Left renal cortex interstitium (tissue), 4 donors: ENCODE data around the gene TCN2. TPM values are rescaled to one million over a fixed set of nuclear protein-coding genes. Genes with fewer than 3 reads are reported as not detected.
"Not testable (repeated sequence)": the region's sequence is repeated elsewhere in the genome, so short reads cannot be mapped to it uniquely, and the experiment has no call there.

Experiments used
- DNase-seq, 4 donors: peaks; one replicate each; pipeline ENCODE4 v3.0.0-alpha.2; 2013; ENCODE audit warnings: low read depth in 4 of 4, low spot score in 2 of 4, missing footprints in 1 of 4
- polyA plus RNA-seq, 4 donors: library from polyadenylated mRNA; unstranded; fragments of 120-200 nt; gene quantifications; one replicate each; pipeline ENCODE4 v1.2.1, GENCODE V29; 2013; ENCODE audit not compliant: insufficient read length in 4 of 4

Gene TCN2
- polyA plus RNA-seq, 4 donors = 49.0 to 62.2 (median 56.9) TPM

DNA sequence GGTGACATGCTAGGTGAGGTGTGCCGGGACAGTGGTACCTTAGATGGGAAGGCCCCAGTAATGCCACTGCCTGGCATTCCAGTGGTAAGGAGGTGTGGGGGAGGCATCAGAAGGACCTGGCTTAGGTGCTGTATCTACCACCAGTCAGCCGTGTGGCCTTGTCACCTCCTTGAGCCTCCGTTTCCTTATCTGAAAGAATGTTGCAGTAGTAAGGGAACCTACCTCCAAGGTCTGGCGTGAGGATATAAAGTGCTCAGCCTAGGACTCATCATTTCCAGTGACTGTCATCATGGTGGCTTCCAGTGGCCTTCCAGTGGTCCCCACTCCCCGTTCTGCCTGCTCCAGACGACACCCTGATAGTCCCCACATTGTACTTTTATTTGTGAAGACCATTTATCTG lies 67.5 kb downstream of the TCN2 start:
- DNase-seq = no peak

DNA sequence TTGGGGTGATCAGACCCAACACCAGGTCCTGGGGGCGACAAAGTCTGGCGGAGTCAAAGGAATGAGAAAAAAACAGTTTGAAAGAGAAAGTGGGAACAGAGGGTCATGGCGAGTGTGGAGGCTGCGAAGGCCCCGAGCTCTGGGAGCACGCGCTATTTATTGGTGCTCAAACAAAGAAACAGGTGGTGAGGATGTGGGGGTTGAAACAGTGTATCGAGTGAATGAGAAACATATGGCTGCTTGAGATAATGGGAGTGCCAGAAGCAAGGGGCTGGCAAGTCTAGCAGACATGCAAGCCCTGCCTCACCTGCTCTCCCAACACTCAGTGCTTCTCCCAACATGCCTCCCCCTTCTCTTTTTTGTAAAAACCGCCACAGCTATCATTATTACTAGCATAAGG lies 68.5 kb downstream of the TCN2 start:
- DNase-seq = no peak

DNA sequence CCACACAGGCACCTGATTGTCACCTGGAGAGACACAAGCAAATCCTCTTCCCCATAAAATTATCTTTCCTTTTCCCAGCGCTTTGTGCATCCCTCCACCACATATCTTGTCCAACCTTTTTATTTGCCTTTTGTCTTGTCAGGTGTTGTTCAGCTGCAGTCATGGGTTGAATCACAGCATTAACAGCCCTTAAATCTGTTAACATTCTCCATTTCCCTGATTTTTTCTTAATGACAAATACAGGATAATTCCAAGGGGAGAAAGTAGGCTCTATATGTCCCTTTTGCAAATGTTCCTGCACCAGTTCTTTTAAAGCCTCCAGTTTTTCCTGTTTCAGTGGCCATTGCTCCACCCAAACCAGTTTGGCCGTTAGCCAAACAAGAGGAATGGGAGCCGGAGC lies 69.6 kb downstream of the TCN2 start:
- not testable (repeated sequence) for DNase-seq

Other genes with a start within 250 kb of the TCN2 start
- gene RNF215, start 219.8 kb upstream of the TCN2 start, polyA plus RNA-seq = 10 to 100 TPM; 18.3 to 26.3 (median 24.7) TPM
- 1 to 10 TPM; 4.3 to 8.0 (median 6.3) TPM for gene SEC14L2, start 210.2 kb upstream of the TCN2 start, polyA plus RNA-seq
- 10 to 100 TPM in 3 of 4 donors, 1 to 10 TPM in 1; 8.4 to 12.8 (median 12.2) TPM for gene MTFP1, start 181.4 kb upstream of the TCN2 start, polyA plus RNA-seq
- gene SEC14L3, start 135.2 kb upstream of the TCN2 start, polyA plus RNA-seq = under 1 TPM in 1 of 4 donors, not detected in 3; 0.08 TPM
- gene SEC14L4, start 101.5 kb upstream of the TCN2 start, polyA plus RNA-seq = 1 to 10 TPM in 2 of 4 donors, under 1 TPM in 2; 0.59 to 1.4 (median 0.91) TPM
- 1 to 10 TPM; 5.5 to 8.9 (median 7.4) TPM for gene SEC14L6, start 60.4 kb upstream of the TCN2 start, polyA plus RNA-seq
- gene GAL3ST1, start 32.5 kb upstream of the TCN2 start, polyA plus RNA-seq = 10 to 100 TPM; 24.9 to 41.0 (median 35.6) TPM
- gene PES1, start 15.3 kb upstream of the TCN2 start, polyA plus RNA-seq = 10 to 100 TPM; 69.5 to 79.8 (median 72.9) TPM
- gene SLC35E4, start 28.6 kb downstream of the TCN2 start, polyA plus RNA-seq = 1 to 10 TPM; 1.8 to 2.4 (median 2.0) TPM
- gene DUSP18, start 60.7 kb downstream of the TCN2 start, polyA plus RNA-seq = 10 to 100 TPM in 1 of 4 donors, 1 to 10 TPM in 3; 5.3 to 12.1 (median 8.1) TPM
- 1 to 10 TPM; 4.7 to 7.3 (median 6.8) TPM for gene OSBP2, start 87.7 kb downstream of the TCN2 start, polyA plus RNA-seq